KBM-7 (cell line): Measurements from ENCODE around the gene HOXB3.
"Not testable (repeated sequence)": the region's sequence is repeated elsewhere in the genome, so short reads cannot be mapped to it uniquely, and the experiment has no call there.

Source experiments
- DNase-seq: peaks from one replicate; pipeline ENCODE4 v3.0.0-alpha.2; 2015
- in situ Hi-C: fragments of 300-500 bp; cut with MboI; formaldehyde crosslinking; loops from 2 replicates; pipeline ENCODE4 v1.14.3; 2020; ENCODE audit warnings: low sequenced_read_pairs, low pct_unique_long_range_greater_than_20kb, mixed read lengths

HOXB3 gene

DNA sequence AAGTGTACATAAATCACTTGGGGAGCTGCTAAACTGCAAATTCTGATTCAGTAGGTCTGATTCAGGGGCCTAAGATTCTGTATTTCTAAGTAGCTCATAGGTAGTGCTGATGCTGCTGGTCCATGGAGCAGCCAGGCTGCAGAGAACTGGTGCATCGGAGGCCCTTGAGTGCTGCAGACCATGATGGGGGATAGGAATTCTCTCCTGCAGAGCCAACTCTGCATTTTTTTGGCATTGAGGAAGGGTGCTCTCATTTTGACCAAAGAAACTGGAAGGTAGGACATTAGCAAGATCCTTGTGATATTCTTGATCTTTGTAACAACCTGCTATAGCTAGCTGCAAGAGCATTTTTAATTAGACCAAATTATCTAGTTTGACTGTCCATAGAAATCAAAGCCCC is 49.8 kb downstream of the HOXB3 start:
- in situ Hi-C loops: no loop called here
- DNase-seq: no peak

DNA sequence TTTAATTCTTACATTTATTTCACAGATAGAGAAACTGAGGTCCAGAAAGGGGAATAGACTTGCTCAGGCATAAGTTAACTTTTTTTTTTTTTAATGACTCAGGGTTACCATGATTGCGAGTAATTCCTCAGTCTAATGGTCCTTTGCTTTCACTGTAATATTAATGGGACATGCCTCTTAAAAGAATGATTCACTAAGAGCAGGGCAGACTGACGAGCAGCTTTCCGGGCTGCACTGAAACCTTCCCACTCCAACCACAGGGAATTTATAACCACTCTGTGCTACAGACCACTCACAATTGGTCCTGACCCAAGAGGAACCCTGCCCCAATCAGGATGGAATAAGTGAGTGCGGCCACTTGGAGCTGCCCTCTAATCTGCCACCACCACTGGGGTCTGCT is 50.9 kb downstream of the HOXB3 start:
- DNase-seq: no peak
- in situ Hi-C loops: no loop called here

DNA sequence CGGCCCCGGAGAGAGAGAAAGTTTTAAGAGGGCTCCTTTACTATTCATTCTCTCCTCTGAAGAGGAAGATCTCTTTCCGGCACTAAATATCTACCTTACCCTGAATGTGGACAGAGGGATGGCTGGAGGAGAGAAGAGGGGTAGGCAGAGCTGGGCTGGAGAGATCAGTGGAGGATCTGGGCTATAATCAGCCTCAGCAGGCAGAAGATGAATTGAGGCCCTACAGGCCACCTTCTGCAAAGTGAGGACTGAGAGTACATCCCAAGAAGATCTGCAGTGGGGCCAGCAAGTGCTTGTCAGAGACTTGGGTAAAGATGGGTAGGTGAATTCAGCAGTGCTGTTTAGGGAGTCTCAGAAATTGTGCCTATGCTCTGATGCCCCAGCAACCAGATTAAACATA is 52.7 kb downstream of the HOXB3 start:
- DNase-seq: no peak
- in situ Hi-C loops: no loop called here

DNA sequence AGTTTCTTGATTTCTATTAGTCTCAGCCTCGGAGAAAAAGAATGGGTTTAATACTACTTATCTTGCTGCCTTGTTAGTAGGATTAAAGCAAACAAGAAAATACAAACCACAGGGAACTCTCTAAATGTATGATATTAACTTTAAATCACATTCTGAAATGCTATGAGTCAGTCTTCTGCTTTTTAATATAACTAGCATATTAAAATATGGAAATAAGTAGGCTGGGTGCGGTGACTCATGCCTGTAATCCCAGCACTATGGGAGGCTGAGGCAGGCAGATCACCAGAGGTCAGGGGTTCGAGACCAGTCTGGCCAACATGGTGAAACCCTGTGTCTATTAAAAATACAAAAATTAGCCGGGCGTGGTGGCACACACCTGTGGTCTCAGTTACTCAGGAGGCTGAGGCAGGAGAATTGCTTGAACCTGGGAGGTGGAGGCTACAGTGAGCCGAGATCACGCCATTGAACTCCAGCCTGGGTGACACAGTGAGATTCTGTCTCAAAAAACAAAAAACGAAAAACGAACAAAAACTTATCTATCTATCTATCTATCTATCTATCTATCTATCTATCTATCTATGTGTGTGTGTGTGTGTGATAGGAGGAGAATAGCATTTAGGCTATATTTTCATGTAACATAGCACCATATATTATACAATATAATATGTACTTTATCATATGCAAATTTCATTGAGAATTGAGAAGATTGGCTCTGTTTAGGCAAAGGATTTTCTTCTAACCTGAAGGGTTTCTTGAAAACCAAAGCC is 54.1 kb downstream of the HOXB3 start:
- DNase-seq, in situ Hi-C loops: not testable (repeated sequence)

DNA sequence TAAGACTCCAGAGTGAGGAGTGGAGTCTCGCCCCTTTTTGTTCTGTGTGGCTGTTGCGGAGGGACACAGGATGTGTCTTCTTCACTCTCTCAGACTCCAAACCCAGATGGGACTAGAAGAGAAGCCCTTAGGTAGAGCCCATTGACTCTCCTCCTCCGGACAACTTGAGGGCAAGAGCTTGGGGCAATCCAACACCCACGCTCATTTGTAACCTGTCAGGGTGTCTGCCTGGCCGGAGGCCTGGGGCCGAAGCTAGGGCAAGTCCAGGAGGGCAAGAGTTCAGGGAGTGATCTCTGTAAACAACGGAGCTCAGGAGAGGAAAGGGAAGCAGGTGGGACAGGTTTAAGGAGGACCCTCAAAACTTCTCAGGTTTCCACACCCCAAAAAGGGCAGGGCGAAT is 57.8 kb downstream of the HOXB3 start:
- in situ Hi-C loops: no loop called here
- DNase-seq: no peak

DNA sequence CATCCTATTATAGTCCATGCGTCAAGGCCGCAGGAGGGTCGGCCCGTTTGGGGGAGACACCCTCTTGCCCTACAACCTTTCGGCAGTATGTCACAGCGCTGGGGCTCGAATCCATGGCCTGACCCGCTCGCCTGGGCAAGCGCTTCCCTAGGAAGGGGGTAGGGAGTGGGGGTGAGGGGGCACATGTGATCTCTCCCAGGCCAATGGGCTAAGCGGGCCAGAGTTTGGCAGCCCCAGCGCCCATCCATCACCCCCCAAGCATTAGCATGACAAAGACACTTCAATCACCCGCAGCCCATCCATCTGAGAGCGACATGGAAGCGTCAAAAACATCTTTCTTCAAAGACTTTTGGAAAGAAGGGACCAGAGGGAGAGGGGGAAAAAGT is 59.2 kb downstream of the HOXB3 start, which contains the start of gene HOXB1:
TSS of gene HOXB1 (minus strand) at position 125 of the 386 bp plus-strand sequence. CDS start at position 18, 107 bp downstream.
- DNase-seq: no peak
- in situ Hi-C loops: no loop called here

DNA sequence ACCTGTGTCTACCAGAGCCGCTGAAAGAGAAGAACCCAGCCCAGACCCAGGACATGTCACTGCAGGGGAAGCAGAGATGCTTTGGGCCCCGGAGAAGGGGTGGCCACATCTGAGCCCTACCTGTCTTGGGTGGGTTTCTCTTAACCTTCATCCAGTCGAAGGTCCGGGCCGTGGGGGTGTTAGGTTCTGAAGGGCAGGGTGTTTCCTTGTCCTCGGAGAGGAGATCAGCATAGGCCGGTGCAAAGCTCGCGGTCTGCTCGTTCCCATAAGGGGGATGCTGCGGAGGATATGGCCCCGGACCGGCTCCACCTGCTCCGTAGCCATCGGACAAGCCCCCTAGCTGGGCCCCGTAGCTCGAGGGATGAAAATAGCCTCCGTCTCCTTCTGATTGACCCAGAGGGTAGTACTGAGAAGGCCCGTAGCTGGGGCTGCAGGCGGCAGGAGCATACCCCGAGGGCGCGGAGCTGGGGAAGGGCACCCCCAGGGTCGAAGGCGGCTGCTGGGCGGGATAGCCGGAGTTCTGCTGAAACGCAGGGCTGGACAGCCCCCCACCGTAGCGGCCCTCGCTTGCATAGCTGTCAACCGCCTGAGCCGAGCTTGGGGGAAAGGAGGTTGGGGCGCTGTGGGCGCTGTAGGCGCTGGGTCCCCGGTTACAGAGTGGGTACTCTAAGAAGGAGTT is 59.7 kb downstream of the HOXB3 start:
- in situ Hi-C loops: no loop called here

DNA sequence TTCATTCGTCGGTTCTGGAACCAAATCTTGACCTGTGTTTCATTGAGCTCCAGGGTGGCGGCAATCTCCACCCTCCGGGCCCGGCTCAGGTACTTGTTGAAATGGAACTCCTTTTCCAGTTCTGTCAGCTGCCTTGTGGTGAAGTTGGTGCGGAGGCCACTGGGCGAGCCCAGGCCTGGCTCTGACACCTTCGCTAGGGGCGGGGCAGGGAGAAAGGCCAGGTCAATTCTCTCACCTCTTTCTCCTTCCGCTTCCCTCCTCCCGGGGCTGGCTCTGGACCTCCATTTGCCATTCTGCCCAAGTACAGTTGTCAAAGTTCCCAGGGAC is 60.4 kb downstream of the HOXB3 start:
- in situ Hi-C loops: no loop called here
- DNase-seq: no peak

More for the DNA sequence above, 59.7 kb downstream of the HOXB3 start:
- DNase-seq: no peak

DNA sequence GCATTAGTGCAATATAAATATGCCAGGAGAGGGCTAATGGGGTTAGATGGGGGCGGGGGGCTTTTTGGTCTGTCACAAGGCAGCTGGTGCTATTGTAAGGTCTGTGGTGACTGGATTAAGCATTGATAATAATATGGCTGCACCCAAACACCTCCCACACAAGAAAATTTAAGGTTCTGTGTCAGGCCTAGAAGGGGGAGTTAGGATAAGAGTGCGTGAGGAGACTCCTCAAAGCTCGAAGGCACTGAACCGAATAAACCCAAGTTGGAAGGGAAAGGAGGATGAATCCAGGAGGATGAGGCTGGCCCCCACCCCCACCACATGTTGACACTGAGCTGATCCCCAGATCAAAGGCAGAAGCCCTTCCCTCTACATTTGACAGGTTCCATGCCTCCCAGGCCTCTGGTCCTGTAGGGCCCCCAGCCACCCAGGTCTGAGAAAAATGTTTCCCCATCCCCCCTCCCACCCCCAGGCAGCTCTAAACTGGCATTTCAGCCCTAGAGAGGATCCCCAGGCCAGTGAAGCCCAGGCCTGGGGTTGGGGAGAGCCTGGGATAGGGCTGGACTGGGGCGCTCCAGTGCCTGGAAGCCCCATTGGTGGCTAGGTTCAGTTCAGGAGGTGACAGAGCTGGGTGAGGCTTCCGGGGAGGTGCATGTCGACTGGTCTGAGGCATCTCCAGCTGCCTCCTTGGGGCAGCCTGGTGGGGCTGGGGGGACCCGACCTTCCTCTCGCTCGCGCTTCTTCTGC is 60.9 kb downstream of the HOXB3 start:
- DNase-seq: no peak
- in situ Hi-C loops: no loop called here

DNA sequence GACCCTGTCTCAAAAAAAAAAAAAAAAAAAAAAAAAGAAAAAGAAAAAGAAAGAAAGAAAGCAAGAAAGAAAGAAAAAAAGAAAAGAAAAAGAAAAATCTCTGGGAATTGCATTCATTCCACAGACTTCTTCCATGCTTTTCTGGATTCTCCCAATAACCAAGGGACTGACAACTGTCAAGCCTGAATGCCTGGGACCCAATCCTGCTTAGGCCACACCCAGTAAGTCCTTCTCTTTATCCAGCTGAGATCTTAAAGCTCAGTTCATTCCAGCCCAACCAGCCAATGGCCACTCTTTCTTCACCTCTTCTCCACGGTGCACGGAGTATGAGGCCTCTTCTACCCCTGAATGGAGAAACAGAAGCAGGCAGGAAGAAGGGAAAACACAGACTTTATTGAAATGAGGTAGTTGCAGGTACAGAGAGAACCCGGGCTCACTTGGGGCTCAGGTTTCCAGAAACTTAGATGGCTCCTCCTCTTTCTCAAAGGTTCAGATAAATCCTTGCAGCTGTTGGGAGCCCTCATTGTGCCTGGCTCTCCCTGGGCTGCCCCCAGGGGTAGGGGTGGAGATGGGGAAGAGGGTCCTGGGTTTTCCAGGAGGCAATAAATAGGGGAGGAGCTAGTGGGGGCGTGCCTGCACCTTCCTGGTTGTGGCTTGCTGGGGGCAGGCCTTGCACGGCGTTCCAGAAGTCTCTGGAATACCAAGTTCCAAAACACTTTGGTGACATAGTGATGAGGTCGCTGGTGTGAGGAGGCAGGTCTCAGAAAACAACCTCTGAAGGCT is 61.7 kb downstream of the HOXB3 start:
- in situ Hi-C loops: no loop called here
- DNase-seq: no peak

DNA sequence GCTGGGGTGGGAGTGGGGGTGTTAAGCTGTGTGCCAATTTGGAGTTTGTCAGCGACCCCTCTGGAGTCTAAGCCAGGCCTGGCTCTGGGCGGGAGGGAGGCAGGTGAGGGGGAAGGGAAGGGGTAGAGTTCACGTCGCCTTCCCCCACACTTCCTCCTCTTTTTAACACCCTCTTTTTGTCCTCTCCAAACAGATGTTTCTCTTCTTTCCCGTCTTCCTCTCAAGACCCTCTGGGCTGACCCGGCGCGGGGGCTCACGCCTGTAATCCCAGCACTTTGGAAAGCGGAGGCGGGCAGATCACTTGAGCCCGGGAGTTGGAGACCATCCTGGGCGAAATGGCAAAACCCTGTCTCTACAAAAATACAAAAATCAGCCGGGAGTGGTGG is 62.5 kb downstream of the HOXB3 start:
- in situ Hi-C loops: no loop called here
- DNase-seq: no peak

DNA sequence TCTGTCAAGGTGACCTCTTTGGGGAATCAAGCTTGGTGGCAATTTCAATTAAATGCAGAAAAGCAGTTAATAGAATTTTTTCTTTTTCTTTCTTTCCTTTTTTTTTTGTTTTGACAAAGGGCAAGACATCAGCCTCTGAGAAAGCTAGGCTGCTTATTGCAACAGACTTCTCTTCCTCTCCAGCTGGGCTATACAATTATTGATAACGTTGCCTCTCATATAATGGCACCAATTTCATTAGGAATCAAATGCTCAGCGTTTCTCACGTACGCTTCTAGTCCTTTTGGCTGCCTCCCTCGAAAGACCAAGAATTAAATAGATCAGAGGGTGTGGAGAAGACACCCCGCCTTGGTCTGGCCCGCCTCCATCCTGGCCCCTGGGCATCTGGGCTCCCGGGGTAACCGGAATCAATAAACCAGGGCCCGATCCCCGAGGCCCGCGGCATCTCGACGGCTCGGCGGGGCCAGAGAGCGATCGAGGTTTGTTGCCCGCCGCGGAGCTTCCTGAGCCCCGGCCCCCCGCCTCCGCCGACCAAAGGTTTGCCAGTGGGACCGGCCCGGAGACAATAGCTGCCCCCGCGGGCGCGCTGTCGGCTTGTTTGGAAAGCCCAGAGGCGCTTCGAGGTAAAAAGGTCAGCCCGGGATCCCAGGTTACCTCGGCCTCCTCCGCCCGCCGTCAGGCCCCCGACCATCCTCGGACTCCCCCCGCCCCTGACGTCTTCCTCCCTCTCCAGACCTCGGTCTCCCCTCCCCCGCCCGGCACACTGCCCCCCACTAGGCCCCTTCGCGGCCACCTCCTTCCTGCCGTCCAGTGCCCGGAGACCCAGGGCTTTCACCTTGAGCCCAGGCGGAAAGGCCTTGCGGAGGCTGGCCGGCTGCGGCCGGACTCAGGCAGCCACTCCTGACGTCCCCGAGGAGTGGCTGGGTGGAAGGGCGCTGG is 63.2 kb downstream of the HOXB3 start:
- DNase-seq: no peak
- in situ Hi-C loops: no loop called here

DNA sequence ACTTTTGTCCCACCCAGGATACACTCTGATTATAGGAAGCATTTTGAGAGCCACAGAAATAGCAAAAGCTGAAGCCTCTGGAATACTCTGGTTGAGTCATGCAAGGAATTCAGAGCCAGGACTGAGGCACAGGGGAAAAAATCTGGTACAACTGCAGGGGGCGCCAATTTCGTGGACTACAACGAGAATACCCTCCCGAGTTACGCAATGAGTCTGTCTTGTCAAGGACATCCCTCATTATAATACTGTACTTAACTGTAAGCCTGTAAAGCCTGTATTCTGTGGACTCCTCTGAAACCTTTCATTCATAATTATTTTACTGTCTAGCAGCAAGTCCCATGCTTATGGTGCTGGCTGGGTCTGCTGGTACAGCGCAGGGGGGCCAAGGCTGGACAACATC is 67.0 kb downstream of the HOXB3 start:
- DNase-seq: peak; percentile 27
- in situ Hi-C loops: no loop called here

DNA sequence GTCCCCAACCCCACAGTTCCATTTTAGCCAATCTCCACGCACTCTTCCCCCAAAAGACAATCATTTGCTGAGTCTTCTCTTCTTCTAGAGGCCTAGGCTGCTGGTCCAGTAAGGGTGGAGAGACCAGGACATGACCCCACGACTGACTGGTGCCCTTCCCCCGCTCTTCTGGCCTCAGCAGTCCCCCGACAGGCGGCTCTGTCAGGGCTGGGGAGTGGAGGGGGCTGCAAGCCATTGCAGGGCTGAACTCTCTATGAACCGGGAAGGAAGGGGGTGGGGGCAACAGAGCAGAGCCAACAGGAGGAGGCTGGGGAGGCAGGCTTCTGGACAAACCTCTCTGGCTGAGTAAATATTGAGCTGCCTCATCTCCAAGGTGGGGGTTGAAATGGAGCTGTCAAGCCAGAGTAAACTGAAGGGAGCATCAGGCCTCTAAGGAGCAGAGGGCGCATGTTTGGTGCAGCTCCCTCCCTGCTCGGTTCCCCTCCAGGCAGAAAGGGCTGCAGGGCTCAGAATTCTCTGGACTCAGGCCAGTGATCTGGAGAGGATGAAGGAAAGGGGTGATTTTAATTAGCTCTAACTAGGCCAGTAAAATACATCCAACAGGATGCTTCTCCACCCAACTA is 67.9 kb downstream of the HOXB3 start:
- in situ Hi-C loops: no loop called here
- no peak for DNase-seq

DNA sequence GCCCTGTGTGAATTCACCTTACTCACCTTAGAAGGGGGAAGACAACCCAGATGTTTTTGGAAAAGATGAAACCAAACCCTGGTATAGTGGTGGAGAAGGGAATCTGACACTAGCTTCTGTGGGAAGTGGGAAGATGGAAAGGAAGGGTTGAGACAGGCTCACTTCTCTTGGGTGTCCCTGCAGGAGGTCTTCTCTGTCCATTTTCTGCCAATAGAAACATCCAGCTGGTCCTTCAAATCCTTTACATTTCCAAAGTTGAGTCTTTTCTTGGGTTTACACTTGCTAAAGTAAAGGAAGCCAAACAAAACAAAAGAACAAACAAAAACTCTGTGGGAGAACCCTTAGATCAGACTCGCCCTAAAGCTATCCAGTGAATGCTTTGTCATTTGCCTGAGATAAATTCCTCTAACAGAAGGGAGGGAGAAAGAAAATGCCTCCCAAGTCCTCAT is 69.4 kb downstream of the HOXB3 start:
- no peak for DNase-seq
- in situ Hi-C loops: no loop called here

DNA sequence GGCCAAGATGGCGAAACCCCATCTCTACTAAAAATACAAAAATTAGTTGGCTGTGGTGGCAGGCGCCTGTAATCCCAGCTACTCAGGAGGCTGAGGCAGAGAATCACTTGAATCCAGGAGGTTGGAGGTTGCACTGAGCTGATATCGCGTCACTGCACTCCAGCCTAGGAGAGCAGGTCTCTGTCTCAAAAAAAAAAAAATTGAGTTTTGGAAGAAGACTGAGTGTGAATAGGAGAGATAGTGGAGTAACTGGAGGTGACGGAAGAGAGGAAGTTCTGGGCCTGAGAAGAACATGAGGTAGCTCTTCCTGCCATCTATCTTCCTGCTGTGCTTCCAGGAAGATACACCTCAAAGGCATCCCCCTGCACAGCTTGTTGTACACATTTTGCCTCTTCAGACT is 70.6 kb downstream of the HOXB3 start:
- in situ Hi-C loops: no loop called here
- DNase-seq: no peak

DNA sequence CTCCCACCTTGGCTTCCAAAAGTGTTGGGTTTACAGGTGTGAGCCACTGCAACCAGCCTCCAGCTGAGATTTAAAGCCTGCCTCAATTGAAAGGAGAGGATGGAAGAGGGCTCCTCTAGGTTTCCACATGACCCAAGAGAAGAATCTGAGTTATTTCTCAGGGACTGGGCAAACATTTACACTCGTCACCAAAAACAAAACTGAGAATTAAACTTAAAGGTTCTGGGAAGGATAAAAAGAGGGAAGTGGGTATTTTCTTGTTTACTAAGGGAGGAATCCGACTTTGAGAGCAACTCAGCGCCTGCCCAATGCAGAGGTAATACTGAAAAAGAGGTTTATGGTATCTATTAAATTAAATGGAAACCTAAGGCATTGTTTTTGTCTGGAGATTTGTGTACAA is 72.6 kb downstream of the HOXB3 start:
- no peak for DNase-seq
- in situ Hi-C loops: no loop called here
